ENCODE results near the gene SRA1. TPM values are rescaled to one million over a fixed set of nuclear protein-coding genes. Genes with fewer than 3 reads are reported as not detected.

The SRA1 gene
- total RNA-seq, 2 donors from 2014 or later = 24.5 to 34.1 TPM

GRCh38 chr5:140524003-140524402 is 33.3 kb downstream of the SRA1 start:
- Histone ChIP-seq H3K27ac (no peak overlapping the region), H3K9ac (ENCODE audit: low read depth in 2 of 2, low read length in 2 of 2) (no peak overlapping the region), H3K9me3 (no peaks in the 10 kb centered on the region), H3K4me1 (no peaks in the 10 kb centered on the region), H3K4me3 (no peak overlapping the region), H3K36me3 (peaks cover 24% of the 10 kb centered on the region), H3K27me3 (no peaks in the 10 kb centered on the region)
- no peak for DNase-seq
- intact Hi-C loops (cut with DNase I) = no loop called here
- TF ChIP-seq CTCF (IDR thresholded peaks at IDR 0.05) = no peak

GRCh38 chr5:140513124-140513523 is 44.1 kb downstream of the SRA1 start:
- DNase-seq = no peak
- no peak overlapping the region for H3K9ac ChIP-seq (ENCODE audit: low read depth in 2 of 2, low read length in 2 of 2)
- no peaks in the 10 kb centered on the region for H3K4me1 ChIP-seq
- no peaks in the 10 kb centered on the region for H3K27me3 ChIP-seq
- H3K9me3 ChIP-seq = no peaks in the 10 kb centered on the region
- peaks cover 12% of the 10 kb centered on the region for H3K36me3 ChIP-seq
- H3K27ac ChIP-seq = no peak overlapping the region
- no peak overlapping the region for H3K4me3 ChIP-seq
- intact Hi-C loops (cut with DNase I) = no loop called here
- TF ChIP-seq CTCF (IDR thresholded peaks at IDR 0.05) = no peak

GRCh38 chr5:140509898-140510297 is 47.4 kb downstream of the SRA1 start:
- Histone ChIP-seq H3K9ac (ENCODE audit: low read depth in 2 of 2, low read length in 2 of 2) (no peak overlapping the region), H3K9me3 (no peaks in the 10 kb centered on the region), H3K4me1 (no peaks in the 10 kb centered on the region), H3K27me3 (no peaks in the 10 kb centered on the region), H3K4me3 (no peak overlapping the region), H3K36me3 (peaks cover 13% of the 10 kb centered on the region), H3K27ac (no peak overlapping the region)
- intact Hi-C loops (cut with DNase I) = no loop called here
- TF ChIP-seq CTCF (IDR thresholded peaks at IDR 0.05) = no peak
- DNase-seq = no peak

- no peaks in the 10 kb centered on the region for H3K27me3 ChIP-seq
- no peak for DNase-seq
- no peak overlapping the region for H3K27ac ChIP-seq
- TF ChIP-seq CTCF (IDR thresholded peaks at IDR 0.05) = no peak
- no peak overlapping the region for H3K4me3 ChIP-seq
- no peak overlapping the region for H3K9ac ChIP-seq (ENCODE audit: low read depth in 2 of 2, low read length in 2 of 2)
- H3K36me3 ChIP-seq = peaks cover 4% of the 10 kb centered on the region
- H3K9me3 ChIP-seq = no peaks in the 10 kb centered on the region
- no peaks in the 10 kb centered on the region for H3K4me1 ChIP-seq
- intact Hi-C loops (cut with DNase I) = no loop called here
Observed at GRCh38 chr5:140502834-140503233, 54.4 kb downstream of the SRA1 start.

Small RNA genes within 50 kb of the gene (microRNA-seq; reads per million reads assigned to microRNA genes)
- gene MIR6831 = not detected

Other genes starting within 250 kb of the SRA1 start
- gene HBEGF, start 210.9 kb downstream of the SRA1 start, total RNA-seq = 10 to 100 TPM in 1 of 2 donors, 1 to 10 TPM in 1; 4.3 to 14.6 TPM
- gene SLC4A9, start 197.3 kb downstream of the SRA1 start, total RNA-seq = under 1 TPM in 1 of 2 donors, not detected in 1; 0.42 TPM
- 100 to 1,000 TPM; 108 to 115 TPM for gene ANKHD1, start 155.6 kb downstream of the SRA1 start, total RNA-seq
- 10 to 100 TPM; 13.5 to 13.8 TPM for gene EIF4EBP3, start 9.8 kb downstream of the SRA1 start, total RNA-seq
- 10 to 100 TPM; 11.0 to 17.0 TPM for gene APBB3, start 7.1 kb upstream of the SRA1 start, total RNA-seq
- gene SLC35A4, start 7.4 kb upstream of the SRA1 start, total RNA-seq = 100 to 1,000 TPM in 1 of 2 donors, 10 to 100 TPM in 1; 78.1 to 129 TPM
- gene CD14, start 75.7 kb upstream of the SRA1 start, total RNA-seq = 10 to 100 TPM; 28.2 to 48.3 TPM
- gene TMCO6, start 82.0 kb upstream of the SRA1 start, total RNA-seq = 10 to 100 TPM in 1 of 2 donors, 1 to 10 TPM in 1; 8.7 to 18.9 TPM
- 100 to 1,000 TPM in 1 of 2 donors, 10 to 100 TPM in 1; 85.4 to 101 TPM for gene NDUFA2, start 90.2 kb upstream of the SRA1 start, total RNA-seq
- gene IK, start 90.4 kb upstream of the SRA1 start, total RNA-seq = 10 to 100 TPM; 70.4 to 71.6 TPM
- gene WDR55, start 107.4 kb upstream of the SRA1 start, total RNA-seq = 10 to 100 TPM; 28.7 to 47.8 TPM
- under 1 TPM; 0.16 to 0.89 TPM for gene DND1, start 116.1 kb upstream of the SRA1 start, total RNA-seq
- gene HARS1, start 133.9 kb upstream of the SRA1 start, total RNA-seq = 10 to 100 TPM; 41.0 to 66.1 TPM
- 10 to 100 TPM; 37.8 to 38.7 TPM for gene HARS2, start 134.0 kb upstream of the SRA1 start, total RNA-seq
- 10 to 100 TPM; 43.8 to 49.4 TPM for gene ZMAT2, start 143.0 kb upstream of the SRA1 start, total RNA-seq
- gene PCDHA1, start 228.7 kb upstream of the SRA1 start, total RNA-seq = under 1 TPM in 1 of 2 donors, not detected in 1; 0.13 TPM
- gene PCDHA2, start 237.4 kb upstream of the SRA1 start, total RNA-seq = not detected
- gene PCDHA3, start 243.6 kb upstream of the SRA1 start, total RNA-seq = under 1 TPM in 1 of 2 donors, not detected in 1; 0.11 TPM
- under 1 TPM; 0.47 to 0.58 TPM for gene PCDHA4, start 249.6 kb upstream of the SRA1 start, total RNA-seq

Data from colonic mucosa (tissue), 4 donors.